Measurements from ENCODE around the gene GRK7. TPM values are rescaled to one million over a fixed set of nuclear protein-coding genes. Genes with fewer than 3 reads are reported as not detected.
A peak's percentile ranks its signal among the peaks of the same experiment; 100 is the strongest.

GRK7 gene
- total and polyA plus RNA-seq, 2 of the 4 experiments (the other 2 are of a cell fraction), result not detected

GRCh38 chr3:141796081-141796888, 33.1 kb downstream of the GRK7 start:
- no peak overlapping the region for H2AK5ac ChIP-seq (ENCODE audit: low read depth, low read length)
- intact Hi-C loops (cut with micrococcal nuclease) (no loop called here), dilution Hi-C loops (cut with HindIII; ENCODE audit: low sequenced_read_pairs, unreplicated experiment) (no loop called here), in situ Hi-C loops (cut with MboI; ENCODE audit: low sequenced_read_pairs) (no loop called here)
- no peak overlapping the region; a peak in 1 of 4 replicates for H4K8ac ChIP-seq (ENCODE audit: low read depth in 2 of 2, low read length in 2 of 2)
- no peak overlapping the region for H3K18ac ChIP-seq (ENCODE audit: low read depth, low read length)
- H2BK5ac ChIP-seq (ENCODE audit: low read depth, low read length, poor library complexity, severe bottlenecking), result no peak overlapping the region
- no peak overlapping the region for H3K14ac ChIP-seq (replicated peaks; ENCODE audit: low read depth, low read length)
- no peak for DNase-seq
- ATAC-seq (ENCODE audit: low read depth), result no peak
- no peak overlapping the region for H3K9ac ChIP-seq (ENCODE audit: low read depth, low read length)
- no peak overlapping the region for H3K27ac ChIP-seq (ENCODE audit: insufficient read depth, low read length)
- H3K4me3 ChIP-seq (ENCODE audit: insufficient read depth, low read depth, low read length), result no peak overlapping the region
- ChIA-PET POLR2A (ENCODE audit: unreplicated experiment) (no interaction called here), CTCF (no interaction called here)
- 85% methylated on average over 4 of the region's 11 CpGs; no CpG with 5 or more reads in 1 of the 2 experiments for WGBS, 2 experiments (ENCODE audit: extremely low coverage in 2 of 2, insufficient read length in 1 of 2)
- no peaks in the 10 kb centered on the region for H3K36me3 ChIP-seq (ENCODE audit: control insufficient read depth, insufficient read depth, low read length)
- H3K4me2 ChIP-seq (ENCODE audit: low read depth, low read length), result no peak overlapping the region
- H3K4me1 ChIP-seq (ENCODE audit: control insufficient read depth, insufficient read depth, low read length), result peaks cover 7% of the 10 kb centered on the region
- no peak overlapping the region for H4K5ac ChIP-seq (ENCODE audit: low read depth, low read length)
- no peak overlapping the region for H2AK9ac ChIP-seq (replicated peaks; ENCODE audit: low read depth, low read length, poor library complexity)
- no peak overlapping the region for H2BK15ac ChIP-seq (ENCODE audit: low read depth, low read length)
- H3K9me1 ChIP-seq (ENCODE audit: insufficient read depth, low read length), result no peaks in the 10 kb centered on the region
- no peak overlapping the region for H2BK120ac ChIP-seq (ENCODE audit: low read depth, low read length)
- BruUV-seq (replicated peaks), result no TSS peak
- H3K56ac ChIP-seq (ENCODE audit: extremely low read depth, insufficient read depth, low read length), result no peak overlapping the region
- H3K23ac ChIP-seq (ENCODE audit: low read depth, low read length), result no peak overlapping the region
- H3K79me1 ChIP-seq (ENCODE audit: low read depth in 1 of 2, low read length in 2 of 2), result no peaks in the 10 kb centered on the region
- H3K27me3 ChIP-seq (ENCODE audit: control insufficient read depth, insufficient read depth, low read length), result 0 out of 2 replicates have a peak, but pooled peaks cover 1% of the 10 kb centered on the region
- H3K4ac ChIP-seq (ENCODE audit: low read depth, low read length), result no peak overlapping the region
- H2BK20ac ChIP-seq (ENCODE audit: low read depth, low read length), result no peak overlapping the region
- TF ChIP-seq CHD1 (IDR thresholded peaks at IDR 0.05; ENCODE audit: low read depth, low read length), result no peak
- TF ChIP-seq CEBPB (IDR thresholded peaks at IDR 0.05; ENCODE audit: low read depth, low read length), result 0 out of 2 replicates have a peak, but pooled peaks have one; percentile 21
- H4K91ac ChIP-seq (ENCODE audit: insufficient read depth, low read depth, low read length), result no peak overlapping the region
- H3K9me3 ChIP-seq (ENCODE audit: control insufficient read depth, insufficient read depth, low read length), result no peaks in the 10 kb centered on the region; the same call in 1 of the 2 replicates
- H2AFZ ChIP-seq (replicated peaks; ENCODE audit: low read length, poor library complexity), result peak overlapping the region; percentile 92
- no peaks in the 10 kb centered on the region for H4K20me1 ChIP-seq (ENCODE audit: insufficient read depth, low read length)

Data from IMR-90 (cell line).